Stimulated activated CD8-positive, alpha-beta memory T cell treated with anti-CD3 and anti-CD28 coated beads, Interleukin-15, amount 100 ng/mL, for 1 hour (primary cell): Measurements from ENCODE around the gene SPSB1.
"Not testable (repeated sequence)": the region's sequence is repeated elsewhere in the genome, so short reads cannot be mapped to it uniquely, and the experiment has no call there.

Source experiments
- DNase-seq: peaks from one replicate; pipeline ENCODE4 v3.0.0-alpha.2; 2020; ENCODE audit warnings: low read depth

The SPSB1 gene

DNA sequence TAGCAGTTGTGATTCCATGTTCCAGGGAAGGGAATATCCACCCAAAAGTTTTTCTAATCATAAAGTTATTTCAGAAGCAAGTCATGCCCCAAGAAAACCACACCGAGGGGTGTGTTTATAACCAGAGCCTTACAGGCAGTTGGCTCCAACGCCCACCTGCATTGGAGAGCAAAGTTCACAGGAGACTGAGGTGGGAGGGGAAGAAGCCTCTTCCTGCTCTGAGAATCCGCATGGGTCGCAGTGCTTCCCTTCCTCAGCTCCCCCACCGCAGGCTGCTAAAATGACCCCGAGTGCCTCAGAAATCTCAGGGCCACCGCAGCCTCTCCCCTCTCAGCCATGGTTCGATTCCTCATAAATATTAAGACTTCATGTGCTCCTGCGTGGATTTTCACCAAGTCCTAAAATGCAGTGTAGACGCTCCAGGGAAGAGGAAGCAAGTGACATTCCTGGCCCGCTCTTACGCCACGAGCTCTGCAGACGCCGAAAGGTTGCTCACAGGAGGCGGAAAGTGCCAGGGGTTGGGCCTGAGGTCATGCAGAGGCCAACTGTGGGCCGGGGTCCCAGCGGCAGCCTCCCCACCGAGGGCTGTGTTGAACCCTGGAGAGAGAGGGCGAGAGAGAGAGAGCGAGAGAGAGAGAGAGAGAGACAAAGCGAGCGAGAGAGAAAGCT is 13.4 kb upstream of the SPSB1 start:
- no peak for DNase-seq

GRCh38 chr1:9280015-9280860 is 12.5 kb upstream of the SPSB1 start:
- no peak for DNase-seq

DNA sequence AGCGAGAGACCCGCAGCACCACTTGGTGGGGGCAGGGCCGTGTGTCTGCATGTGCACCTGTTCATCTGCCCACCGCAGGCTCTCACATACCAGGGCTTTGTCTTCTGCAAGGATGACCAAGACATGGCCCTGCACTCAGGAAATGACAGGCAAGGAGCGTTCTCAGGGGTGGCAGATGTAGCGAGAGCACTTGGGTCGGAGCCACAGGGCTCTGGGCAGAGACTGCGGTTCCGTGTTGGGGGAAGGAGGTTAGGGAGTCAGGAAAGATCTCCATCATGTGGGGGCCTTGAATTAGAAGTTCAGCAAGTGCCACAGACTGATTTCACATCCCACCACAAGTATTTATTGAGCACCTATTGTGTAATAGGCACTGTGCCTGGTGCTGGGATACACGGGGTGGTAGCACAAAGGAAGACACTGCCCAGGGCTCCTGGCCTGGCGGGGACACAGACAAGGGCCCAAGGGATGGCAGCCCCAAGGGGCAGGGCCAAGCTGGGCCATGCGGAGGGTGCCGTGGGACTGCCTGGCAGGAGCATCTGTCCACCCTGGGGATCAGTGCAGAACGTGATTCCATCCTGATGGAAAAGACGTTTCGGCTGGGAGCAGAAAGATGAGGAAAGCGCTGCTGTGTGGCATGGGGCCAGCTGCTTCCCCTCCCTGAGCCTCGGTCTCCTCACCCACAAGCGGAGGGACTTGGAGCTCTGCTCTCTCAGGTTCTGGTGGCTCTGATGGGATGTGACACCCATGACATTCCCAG is 11.4 kb upstream of the SPSB1 start:
- DNase-seq: no peak

- no peak for DNase-seq
Measured at GRCh38 chr1:9281908-9282695, 10.6 kb upstream of the SPSB1 start.

DNA sequence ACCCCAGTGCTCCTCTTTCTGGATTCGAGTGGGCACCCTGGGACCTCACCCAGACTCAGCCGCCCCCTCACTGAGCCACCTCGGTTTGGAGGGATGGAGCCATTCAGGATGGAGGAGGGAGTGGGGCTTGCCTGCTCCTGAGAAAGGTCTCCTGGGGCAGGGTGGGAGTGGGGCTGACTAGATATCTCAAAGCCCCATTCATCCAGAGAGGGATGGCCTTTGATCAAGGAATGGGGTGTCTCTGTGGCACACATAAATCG is 10.1 kb upstream of the SPSB1 start:
- no peak for DNase-seq

DNA sequence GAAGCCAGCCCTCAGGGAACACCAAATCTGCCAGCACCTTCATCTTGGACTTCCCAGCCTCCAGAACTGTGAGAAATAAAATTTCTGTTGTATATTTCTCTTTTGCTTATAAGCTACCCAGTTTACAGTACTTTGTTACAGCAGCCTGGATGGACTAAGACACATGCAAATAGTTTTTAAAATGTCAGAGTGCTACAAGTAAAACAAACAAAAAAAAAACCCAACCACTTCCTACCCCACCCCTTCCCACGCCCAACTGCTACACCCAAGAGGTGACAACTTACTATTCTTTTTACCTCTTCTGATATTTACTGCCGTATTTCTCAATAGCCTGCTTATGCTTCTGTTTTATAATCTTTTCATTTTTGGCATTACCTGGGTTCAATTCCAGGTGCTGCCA is 8.6 kb upstream of the SPSB1 start:
- no peak for DNase-seq

GRCh38 chr1:9286556-9286955 is 6.1 kb upstream of the SPSB1 start:
- no peak for DNase-seq

GRCh38 chr1:9289090-9289534 is 3.6 kb upstream of the SPSB1 start:
- DNase-seq: peak; percentile 86

DNA sequence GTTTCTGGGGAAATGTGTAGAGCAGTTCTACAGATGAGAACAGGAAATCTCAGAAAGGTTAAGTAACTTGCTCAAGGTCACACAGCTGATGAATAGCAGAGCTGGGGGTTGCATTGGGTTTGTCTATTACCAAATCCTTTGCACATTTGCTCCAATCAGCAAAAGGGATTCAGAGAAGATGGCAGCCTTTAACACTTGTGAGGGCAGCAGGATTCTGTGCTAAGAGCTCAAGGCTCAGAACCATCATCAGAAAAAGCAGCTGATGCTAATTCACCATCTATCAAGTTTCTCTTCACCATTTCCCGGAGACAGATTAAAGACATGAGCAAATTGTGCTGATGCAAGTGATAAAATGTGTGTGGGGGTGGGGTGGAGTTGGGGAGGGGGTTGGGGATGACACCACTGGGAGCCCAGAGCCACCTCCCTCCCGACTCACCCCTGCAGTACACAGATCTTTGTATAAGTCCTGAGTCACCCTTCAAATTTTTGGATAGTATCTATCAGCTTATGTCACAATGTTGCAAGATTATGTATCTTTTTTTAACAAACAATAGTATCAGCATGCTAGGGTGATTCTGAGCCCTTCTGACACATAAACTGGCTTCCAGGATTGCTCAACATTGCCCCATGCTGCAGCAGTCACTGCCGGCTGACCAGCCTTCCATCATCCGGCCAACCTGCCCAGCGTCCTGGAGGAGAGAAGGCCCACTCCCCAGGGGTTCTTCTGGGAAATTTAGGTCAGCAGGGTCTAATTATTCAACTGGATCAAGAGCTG is 2.8 kb upstream of the SPSB1 start:
- DNase-seq: no peak

- DNase-seq: no peak
Measured at GRCh38 chr1:9291914-9292360, 757 bp upstream of the SPSB1 start.

GRCh38 chr1:9293241-9293532 is 493 bp downstream of the SPSB1 start:
- no peak for DNase-seq

DNA sequence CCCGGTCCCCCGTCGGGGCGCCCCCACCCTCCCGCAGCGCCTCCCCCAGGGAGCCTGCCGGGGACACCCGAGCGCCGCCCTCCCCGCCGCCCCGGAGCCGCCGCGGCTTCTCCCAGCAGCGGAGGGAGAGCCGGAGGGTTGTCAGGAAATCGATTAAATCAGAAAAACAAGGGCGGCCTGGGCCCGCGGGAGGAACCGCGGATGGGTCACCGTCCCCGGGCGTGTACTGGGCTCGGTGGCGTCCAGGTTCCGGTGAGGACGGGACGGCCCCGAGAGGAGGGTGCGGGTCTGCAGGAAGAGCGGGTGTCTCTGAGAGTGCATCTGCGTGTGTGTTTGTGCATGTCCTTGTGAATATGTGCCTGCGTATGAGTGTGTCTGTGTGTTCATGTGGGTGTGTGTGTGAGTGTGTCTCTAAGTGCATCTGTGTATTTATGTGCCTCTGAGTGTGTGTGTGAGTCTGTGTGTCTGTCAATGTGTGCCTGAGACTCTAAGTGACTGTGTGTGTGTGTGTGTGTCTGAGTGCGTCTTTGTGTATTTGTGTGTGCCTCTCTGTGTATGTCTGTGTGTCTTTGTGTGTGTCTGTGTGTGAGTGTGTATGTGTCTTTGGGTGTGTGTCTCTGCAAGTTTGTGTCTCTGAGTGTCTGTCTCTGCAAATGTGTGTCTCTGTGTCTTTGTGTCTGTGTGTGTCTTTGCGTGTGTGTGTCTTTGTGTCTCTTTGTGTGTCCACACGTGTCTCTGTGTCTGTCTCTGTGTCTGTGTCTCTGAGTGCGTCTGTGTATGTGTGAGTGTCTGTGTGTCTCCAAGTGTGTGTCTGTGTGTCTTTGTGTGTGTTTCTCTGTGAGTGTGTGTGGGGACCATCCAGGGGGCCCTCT is 1.1 kb downstream of the SPSB1 start:
- no peak for DNase-seq

DNA sequence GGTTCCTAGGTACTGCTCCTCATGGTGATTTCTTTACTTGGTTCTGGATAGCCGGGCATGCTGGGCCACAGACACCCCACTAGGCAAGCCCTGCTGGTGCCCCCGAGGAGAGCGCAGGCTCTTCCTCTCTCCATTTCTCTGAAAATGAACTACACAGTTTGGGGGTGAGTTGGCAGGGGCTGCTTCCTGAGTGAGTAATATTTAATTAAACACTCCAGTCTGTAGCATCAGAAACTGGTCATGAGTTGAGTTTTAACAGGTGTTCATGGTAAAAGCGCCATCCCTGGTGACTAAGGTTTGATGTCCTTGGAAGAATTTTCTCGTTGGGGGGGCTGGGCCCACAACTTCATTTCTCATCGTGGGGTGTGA is 1.7 kb downstream of the SPSB1 start:
- no peak for DNase-seq

DNA sequence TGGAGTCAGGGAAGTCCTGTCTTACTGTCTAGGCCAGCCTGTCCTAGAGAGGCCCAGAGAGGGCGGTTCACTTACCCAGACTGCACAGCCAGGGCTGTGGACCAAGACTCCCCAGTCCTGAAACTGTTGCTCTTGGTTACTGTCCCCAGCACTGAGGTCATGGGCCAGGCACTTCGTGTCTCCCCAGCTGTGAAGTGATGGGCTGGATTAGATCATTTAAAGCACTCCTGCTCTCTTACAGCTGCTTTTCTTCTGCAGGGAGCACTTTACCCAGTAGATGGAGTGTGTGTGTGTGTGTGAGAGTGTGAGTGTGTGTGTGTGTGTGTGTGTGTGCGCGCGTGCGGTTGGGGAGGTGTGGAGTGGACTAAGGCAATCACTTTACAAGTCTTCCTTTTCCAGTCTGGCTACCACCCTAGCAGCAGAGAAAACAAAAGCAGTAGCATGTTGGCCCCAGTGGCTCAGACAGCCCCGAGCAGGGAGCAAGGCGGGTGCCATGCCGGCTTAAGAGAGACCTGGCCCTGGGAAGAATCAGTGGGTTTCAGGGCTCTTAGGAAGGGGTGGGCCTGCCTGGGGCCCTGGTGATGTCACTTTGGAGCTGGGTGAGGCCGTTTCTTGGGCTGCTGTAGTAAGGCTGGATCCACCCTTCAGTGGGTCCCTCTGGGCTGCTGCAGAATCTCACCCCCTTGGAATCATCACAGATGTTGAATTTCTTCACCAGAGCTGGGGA is 2.4 kb downstream of the SPSB1 start:
- no peak for DNase-seq

GRCh38 chr1:9295884-9296283 is 3.2 kb downstream of the SPSB1 start:
- DNase-seq: no peak

- DNase-seq: no peak
Measured at GRCh38 chr1:9296850-9297249, 4.2 kb downstream of the SPSB1 start.

DNA sequence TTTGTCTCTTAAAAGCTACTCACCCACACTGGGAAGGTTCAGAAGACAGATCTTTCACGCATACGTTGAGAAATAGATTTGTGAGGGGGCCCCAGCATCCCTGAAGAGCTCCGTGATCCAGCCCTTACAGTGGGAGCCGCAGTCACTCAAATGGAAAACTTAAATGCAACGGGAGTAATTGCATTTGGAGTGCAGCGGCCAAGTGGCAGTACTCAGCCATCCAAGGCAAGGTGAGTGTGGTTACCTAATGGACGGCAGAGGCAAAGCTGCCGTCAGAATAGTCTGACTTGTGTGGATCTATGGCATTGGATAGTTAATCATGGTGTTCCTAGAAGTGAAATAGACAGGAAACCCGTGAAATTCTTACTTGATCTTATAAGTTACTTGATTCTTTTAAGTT is 5.1 kb downstream of the SPSB1 start:
- no peak for DNase-seq

DNA sequence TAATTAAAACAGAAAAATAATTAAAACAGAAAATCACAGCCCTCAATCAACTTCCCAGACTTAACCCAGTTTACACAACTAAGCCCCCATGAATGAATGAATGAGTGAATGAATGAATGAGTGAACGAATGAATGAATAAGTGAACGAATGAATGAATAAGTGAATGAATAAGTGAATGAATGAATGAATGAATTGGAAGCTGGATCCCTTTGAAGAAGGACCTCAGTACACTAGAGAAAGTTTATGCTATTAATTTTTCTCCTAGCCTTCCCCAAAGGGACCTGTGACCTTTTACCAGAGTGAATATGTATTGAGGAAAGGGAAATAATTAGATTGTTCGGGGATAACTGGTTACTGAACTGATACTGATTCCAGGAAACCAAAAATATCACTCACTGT is 5.6 kb downstream of the SPSB1 start:
- no peak for DNase-seq

GRCh38 chr1:9299571-9300541 is 7.2 kb downstream of the SPSB1 start:
- not testable (repeated sequence) for DNase-seq
